ENCODE measurements around the gene SEC16B. TPM values are rescaled to one million over a fixed set of nuclear protein-coding genes. Genes with fewer than 3 reads are reported as not detected.

Gene SEC16B
- total RNA-seq, 4 donors from 2014 or later: 1.8 to 5.5 (median 3.5) TPM

GRCh38 chr1:177984761-177985160 is 14.9 kb upstream of the SEC16B start:
- H3K36me3 ChIP-seq: peaks cover 0 to 3% of the 10 kb centered on the region in 2 donors
- 89 to 100% methylated on average over 1 of the region's 1 CpG for WGBS, 2 donors (ENCODE audit: low coverage in 1 of 2)
- H3K27ac ChIP-seq: no peak overlapping the region
- no peak overlapping the region for H3K4me3 ChIP-seq
- no peaks in the 10 kb centered on the region for H3K27me3 ChIP-seq
- peaks cover 0 to 13% (median 6%) of the 10 kb centered on the region in 3 donors for H3K4me1 ChIP-seq
- TF ChIP-seq CTCF (IDR thresholded peaks at IDR 0.05) (no peak), EP300 (IDR thresholded peaks at IDR 0.05) (no peak), POLR2A (IDR thresholded peaks at IDR 0.05) (no peak), POLR2AphosphoS5 (IDR thresholded peaks at IDR 0.05) (no peak)
- ATAC-seq: no peak
- peaks cover 0 to 8% (median 0%) of the 10 kb centered on the region in 3 donors for H3K9me3 ChIP-seq

- peak; percentile 89 for ATAC-seq
- H3K4me1 ChIP-seq: peaks cover 0 to 13% (median 6%) of the 10 kb centered on the region in 3 donors
- H3K36me3 ChIP-seq: no peaks in the 10 kb centered on the region
- peaks cover 0 to 1% (median 0%) of the 10 kb centered on the region in 3 donors for H3K9me3 ChIP-seq
- peak overlapping the region in 1 of 4 donors; percentile 21 for H3K27ac ChIP-seq
- WGBS, 2 donors (ENCODE audit: low coverage in 1 of 2): 16 to 21% methylated on average over 3 of the region's 3 CpGs
- no peaks in the 10 kb centered on the region for H3K27me3 ChIP-seq
- H3K4me3 ChIP-seq: peak overlapping the region in 1 of 2 donors; percentile 19
- TF ChIP-seq CTCF (IDR thresholded peaks at IDR 0.05): no peak
- peak; percentile 69 for TF ChIP-seq POLR2AphosphoS5 (IDR thresholded peaks at IDR 0.05)
These were observed 14.3 kb upstream of the SEC16B start for GRCh38 chr1:177984136-177984525.

- peak; percentile 43 for ATAC-seq
- Histone ChIP-seq H3K9me3 (no peaks in the 10 kb centered on the region), H3K27me3 (no peaks in the 10 kb centered on the region), H3K36me3 (no peaks in the 10 kb centered on the region), H3K4me3 (peak overlapping the region in 1 of 2 donors; percentile 19), H3K27ac (peak overlapping the region in 1 of 4 donors; percentile 21), H3K4me1 (peaks cover 0 to 13% (median 6%) of the 10 kb centered on the region in 3 donors)
- TF ChIP-seq POLR2A (IDR thresholded peaks at IDR 0.05): no peak
- no peak for TF ChIP-seq EP300 (IDR thresholded peaks at IDR 0.05)
- no peak for TF ChIP-seq POLR2AphosphoS5 (IDR thresholded peaks at IDR 0.05)
- no peak for TF ChIP-seq CTCF (IDR thresholded peaks at IDR 0.05)
- 20 to 36% methylated on average over 3 of the region's 3 CpGs for WGBS, 2 donors (ENCODE audit: low coverage in 1 of 2)
These were observed 13.8 kb upstream of the SEC16B start for GRCh38 chr1:177983482-177984135.

GRCh38 chr1:177983077-177983476 is 13.2 kb upstream of the SEC16B start:
- 80 to 84% methylated on average over 5 of the region's 5 CpGs for WGBS, 2 donors (ENCODE audit: low coverage in 1 of 2)
- peaks cover 0 to 13% (median 6%) of the 10 kb centered on the region in 3 donors for H3K4me1 ChIP-seq
- no peaks in the 10 kb centered on the region for H3K9me3 ChIP-seq
- H3K27me3 ChIP-seq: no peaks in the 10 kb centered on the region
- no peaks in the 10 kb centered on the region for H3K36me3 ChIP-seq
- ATAC-seq: no peak
- TF ChIP-seq EP300 (IDR thresholded peaks at IDR 0.05): no peak
- TF ChIP-seq POLR2A (IDR thresholded peaks at IDR 0.05): no peak
- TF ChIP-seq POLR2AphosphoS5 (IDR thresholded peaks at IDR 0.05): no peak
- TF ChIP-seq CTCF (IDR thresholded peaks at IDR 0.05): no peak
- no peak overlapping the region for H3K4me3 ChIP-seq
- no peak overlapping the region for H3K27ac ChIP-seq

- H3K36me3 ChIP-seq: peaks cover 0 to 2% of the 10 kb centered on the region in 2 donors
- peaks cover 0 to 13% (median 6%) of the 10 kb centered on the region in 3 donors for H3K4me1 ChIP-seq
- TF ChIP-seq POLR2AphosphoS5 (IDR thresholded peaks at IDR 0.05) (no peak), EP300 (IDR thresholded peaks at IDR 0.05) (no peak), CTCF (IDR thresholded peaks at IDR 0.05) (no peak)
- H3K27me3 ChIP-seq: no peaks in the 10 kb centered on the region
- H3K27ac ChIP-seq: no peak overlapping the region
- no peaks in the 10 kb centered on the region for H3K9me3 ChIP-seq
- no peak overlapping the region for H3K4me3 ChIP-seq
- 73 to 100% methylated on average over 1 of the region's 1 CpG for WGBS, 2 donors (ENCODE audit: low coverage in 1 of 2)
- no peak for ATAC-seq
These were observed 11.3 kb upstream of the SEC16B start for GRCh38 chr1:177981200-177981599.

Data from gastroesophageal sphincter (tissue), 4 donors.